SKM-1 (cell line): Measurements from ENCODE around the gene IL19.

Experiments
- DNase-seq: peaks from one replicate; lab custom pipeline; 2025; ENCODE audit not compliant: unreplicated experiment; lab: John Stamatoyannopoulos, UW

The IL19 gene

DNA sequence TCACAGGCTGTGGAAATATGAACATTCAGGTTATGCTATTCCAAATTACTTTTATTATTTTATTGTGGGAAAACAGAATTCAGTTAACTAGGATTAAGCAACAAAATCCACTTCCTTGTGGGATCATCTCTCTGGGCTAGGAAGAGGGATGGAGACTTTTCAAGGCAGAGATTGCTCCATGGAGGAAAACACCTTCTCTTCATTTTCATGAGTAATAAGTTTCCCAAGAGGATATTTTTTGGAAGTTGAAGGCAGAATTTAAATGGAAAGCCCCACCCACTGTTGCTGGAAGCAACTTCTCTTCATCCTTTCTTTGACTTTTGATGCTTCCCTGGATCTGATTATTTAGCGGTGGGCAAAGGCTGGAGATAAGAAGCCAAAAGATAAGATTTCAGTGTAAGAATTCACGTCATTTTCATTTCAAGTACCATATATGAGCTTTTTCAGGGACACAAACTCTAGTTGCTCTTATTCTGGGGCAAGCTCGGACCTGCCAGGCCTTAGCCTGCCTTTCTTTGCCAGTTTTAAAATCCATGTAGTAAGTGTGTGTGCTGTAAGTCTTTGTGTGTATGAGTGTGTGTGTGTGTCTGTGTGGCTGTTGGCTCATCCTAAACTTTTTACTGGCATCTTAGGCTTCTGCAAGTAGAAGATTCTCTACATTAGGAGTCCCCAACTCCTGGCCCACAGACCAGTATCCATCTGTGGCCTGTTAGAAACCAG is 114.9 kb downstream of the IL19 start:
- no peak for DNase-seq

DNA sequence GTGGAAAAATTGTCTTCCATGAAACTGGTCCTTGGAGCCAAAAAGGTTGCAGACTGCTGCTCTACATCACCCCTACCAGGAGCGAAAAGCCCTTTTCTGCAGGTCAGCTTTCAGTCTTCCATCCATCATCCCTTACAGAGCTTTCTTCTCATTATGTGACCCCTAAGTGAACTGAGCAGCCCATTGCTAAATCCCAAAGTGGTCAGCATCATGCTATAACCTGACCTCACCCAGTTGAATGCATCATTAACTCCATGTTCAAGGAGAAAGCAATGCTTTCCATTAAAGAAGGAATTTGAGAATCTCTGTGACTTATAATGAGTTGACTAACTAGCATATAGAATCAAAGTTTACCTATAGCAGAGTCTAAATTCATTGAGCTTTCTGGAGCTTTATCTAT is 116.3 kb downstream of the IL19 start:
- no peak for DNase-seq

- DNase-seq, result no peak
Measured at GRCh38 chr1:206887701-206888100, 117.1 kb downstream of the IL19 start.

DNA sequence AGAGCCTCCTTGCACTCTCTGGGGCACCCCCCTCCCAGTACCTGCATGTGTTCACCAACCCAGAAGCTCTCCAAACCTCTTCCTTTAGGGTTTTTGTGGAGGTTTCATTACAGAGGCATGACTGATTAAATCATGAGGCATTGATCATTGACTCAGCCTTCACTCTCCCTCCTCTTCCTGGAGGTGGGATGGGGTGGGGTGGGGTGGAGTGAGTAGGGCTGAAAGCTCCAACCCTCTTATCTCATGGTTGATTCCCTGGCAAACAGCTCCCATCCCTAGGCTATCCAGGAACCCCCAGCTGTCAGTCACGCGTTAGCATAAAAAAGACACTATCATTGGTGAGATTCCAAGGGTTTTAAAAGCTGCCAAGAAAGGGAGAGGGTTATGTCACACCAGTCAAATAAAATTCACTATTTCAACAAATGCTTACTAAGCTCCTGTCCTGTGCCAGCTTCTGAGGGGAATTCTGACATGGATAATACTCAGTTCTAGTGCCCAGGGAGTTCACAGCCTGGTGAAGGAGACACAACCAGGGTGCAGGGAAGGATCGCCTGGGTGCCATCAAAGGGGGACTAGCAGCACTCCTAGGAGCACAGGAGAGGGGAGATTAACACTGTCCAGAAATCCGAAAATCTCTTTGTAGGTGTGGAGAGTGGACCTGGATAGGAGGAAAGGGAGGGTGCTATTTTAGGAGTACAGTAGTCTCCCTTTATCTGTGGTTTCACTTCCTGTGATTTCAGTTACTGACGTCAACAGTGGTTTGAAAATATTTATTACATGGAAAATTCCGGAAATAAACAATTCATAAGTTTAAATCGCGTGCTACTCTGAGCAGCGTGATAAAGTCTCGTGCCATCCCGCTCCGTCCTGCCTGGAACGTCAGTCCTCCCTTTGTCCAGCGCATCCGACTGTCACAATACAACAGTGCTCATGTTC is 119.8 kb downstream of the IL19 start:
- DNase-seq, result no peak

GRCh38 chr1:206891412-206891811 is 120.8 kb downstream of the IL19 start:
- no peak for DNase-seq
